GM12891 (cell line): ENCODE data around the gene CORO1C.

Source experiments
- PAX5 ChIP-seq: IDR thresholded peaks from 2 replicates; pipeline ENCODE4 v1.6.1; 2011; ENCODE audit warnings: low read length, moderate library complexity, mild to moderate bottlenecking; ENCODE audit not compliant: insufficient read depth, severe bottlenecking
- POLR2A ChIP-seq: IDR thresholded peaks from 2 replicates; pipeline ENCODE4 v1.6.1; 2011; ENCODE audit warnings: low read depth, low read length, control low read depth
- POLR2AphosphoS5 ChIP-seq: IDR thresholded peaks from 2 replicates; pipeline ENCODE4 v1.6.1; 2011; ENCODE audit warnings: low read depth, low read length, control low read depth
- POU2F2 ChIP-seq: IDR thresholded peaks from 2 replicates; pipeline ENCODE4 v1.6.1; 2011; ENCODE audit warnings: low read depth, mild to moderate bottlenecking, control low read depth, low read length, moderate library complexity
- SPI1 ChIP-seq: IDR thresholded peaks from 2 replicates; pipeline ENCODE4 v1.6.1; 2011; ENCODE audit warnings: low read depth, low read length, control low read depth
- TAF1 ChIP-seq: IDR thresholded peaks from 2 replicates; pipeline ENCODE4 v1.6.1; 2011; ENCODE audit warnings: low read depth, low read length, control low read depth

DNA sequence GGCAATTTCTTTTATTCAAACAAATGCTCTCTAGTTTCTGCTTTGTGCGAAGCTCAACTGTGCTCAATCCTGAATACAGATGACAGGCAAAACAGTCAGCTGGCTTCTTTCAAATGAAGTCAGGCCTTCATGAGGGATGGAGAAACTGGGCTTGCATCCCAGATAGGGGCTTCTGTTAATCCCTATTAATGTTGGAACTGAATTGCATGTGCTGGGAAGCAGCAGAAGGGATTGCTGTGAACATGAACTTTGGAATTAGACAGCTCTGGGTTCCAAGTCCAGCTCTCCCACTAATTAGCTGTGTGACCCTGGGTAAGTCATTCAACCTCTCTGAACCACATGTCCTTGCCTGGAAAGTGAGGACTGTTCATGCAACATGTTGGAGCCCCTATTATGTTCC lies 21.1 kb upstream of the CORO1C start:
- no peak for TF ChIP-seq TAF1
- TF ChIP-seq POLR2A, result no peak
- TF ChIP-seq POU2F2, result no peak
- no peak for TF ChIP-seq POLR2AphosphoS5
- TF ChIP-seq SPI1, result no peak
- no peak for TF ChIP-seq PAX5
